H1 (cell line): ENCODE results near the gene SLC39A9. TPM values are rescaled to one million over a fixed set of nuclear protein-coding genes. Genes with fewer than 3 reads are reported as not detected.

Source experiments
- CTCF ChIA-PET: fragments of 300-600 bp; sonication (Branson Sonifier 250); formaldehyde crosslinking; loops from one replicate; lab custom pipeline; 2021; ENCODE audit not compliant: partially characterized antibody; lab: Charles Lee
- POLR2A ChIA-PET: fragments of 300-600 bp; sonication (Branson Sonifier 250); formaldehyde crosslinking; loops from one replicate; lab custom pipeline; 2021; ENCODE audit warnings: inconsistent platforms; ENCODE audit not compliant: partially characterized antibody; lab: Charles Lee
- DNase-seq, 2 experiments: peaks; one replicate each; pipeline versions ENCODE4 v3.0.0 to v3.0.0-alpha.2; 2010 to 2022; ENCODE audit warnings: low spot score in 2 of 2, low read depth in 1 of 2, mixed read lengths in 1 of 2
- FAIRE-seq: peaks from 2 replicates; lab custom pipeline; 2011; peaks lifted over from hg19 to GRCh38; lab: Jason Lieb, UNC
- H2AFZ ChIP-seq: 2 replicates; pipeline ENCODE4 v1.8.1; 2012; ENCODE audit warnings: low read length, inconsistent platforms
- H2AK5ac ChIP-seq: 2 replicates; pipeline ENCODE4 v1.6.1; 2013; ENCODE audit warnings: low read depth, low read length
- H2BK120ac ChIP-seq: replicated peaks from 2 replicates; pipeline ENCODE3; 2013; ENCODE audit warnings: low read depth, low read length, inconsistent platforms
- H2BK12ac ChIP-seq: 2 replicates; pipeline ENCODE4 v1.6.1; 2013; ENCODE audit warnings: low read depth, low read length
- H2BK15ac ChIP-seq: 2 replicates; pipeline ENCODE4 v1.6.1; 2013; ENCODE audit warnings: low read length
- H2BK20ac ChIP-seq: 2 replicates; pipeline ENCODE4 v1.6.1; 2013; ENCODE audit warnings: low read length
- H2BK5ac ChIP-seq: 2 replicates; pipeline ENCODE4 v1.6.1; 2013; ENCODE audit warnings: low read depth, low read length
- H3K14ac ChIP-seq: 2 replicates; pipeline ENCODE4 v1.6.1; 2013; ENCODE audit warnings: inconsistent platforms; ENCODE audit not compliant: insufficient read length
- H3K18ac ChIP-seq: 2 replicates; pipeline ENCODE4 v1.6.1; 2013; ENCODE audit warnings: low read length; ENCODE audit errors: extremely low read depth
- H3K23ac ChIP-seq: 2 replicates; pipeline ENCODE4 v1.6.1; 2013; ENCODE audit warnings: inconsistent platforms; ENCODE audit not compliant: insufficient read length
- H3K23me2 ChIP-seq: 2 replicates; pipeline ENCODE4 v1.6.1; 2013; ENCODE audit warnings: low read depth, low read length
- H3K27ac ChIP-seq: 2 replicates; pipeline ENCODE4 v1.6.1; 2011; ENCODE audit warnings: low read depth, low read length, inconsistent platforms
- H3K27me3 ChIP-seq, 4 experiments: replicated peaks in 1 of 4; 1 replicate in 1 of 4; 2 replicates in 3 of 4; pipeline versions ENCODE4 v1.6.1 to v1.8.1; 2011 to 2013; ENCODE audit warnings: low read length in 3 of 4, mild to moderate bottlenecking in 3 of 4, inconsistent platforms in 2 of 4, mixed read lengths in 2 of 4, moderate library complexity in 1 of 4; ENCODE audit not compliant: control insufficient read depth in 3 of 4, insufficient read depth in 3 of 4; ENCODE audit errors: extremely low read depth in 1 of 4
- H3K36me3 ChIP-seq, 4 experiments: 2 replicates each; pipeline versions ENCODE4 v1.6.1 to v1.8.1; 2011 to 2013; ENCODE audit warnings: mild to moderate bottlenecking in 4 of 4, low read length in 3 of 4, moderate library complexity in 2 of 4, control low read depth in 1 of 4, inconsistent platforms in 1 of 4; ENCODE audit not compliant: insufficient read depth in 4 of 4, control insufficient read depth in 2 of 4
- H3K4ac ChIP-seq: replicated peaks from 2 replicates; pipeline ENCODE3; 2013; ENCODE audit warnings: low read length, low read depth, mixed read lengths, inconsistent platforms; ENCODE audit not compliant: insufficient read length
- H3K4me1 ChIP-seq, 4 experiments: replicated peaks in 1 of 4; 1 replicate in 1 of 4; 2 replicates in 3 of 4; pipeline versions ENCODE4 v1.6.1 to v1.8.1; 2011 to 2013; ENCODE audit warnings: low read length in 3 of 4, inconsistent platforms in 2 of 4, mixed read lengths in 1 of 4; ENCODE audit not compliant: insufficient read depth in 4 of 4, control insufficient read depth in 3 of 4
- H3K4me2 ChIP-seq, 2 experiments: 2 replicates each; pipeline versions ENCODE4 v1.6.1 to v1.8.1; 2011 to 2013; ENCODE audit warnings: low read depth in 2 of 2, low read length in 2 of 2, control low read depth in 1 of 2, inconsistent platforms in 1 of 2, mild to moderate bottlenecking in 1 of 2; ENCODE audit not compliant: insufficient read depth in 1 of 2
- H3K4me3 ChIP-seq, 4 experiments: fragments of 200-600, 300-600 bp in 1 of 4; sonication (generic), shearing (Covaris generic), sonication (Bioruptor Twin) in 1 of 4; 2 replicates each; pipeline versions ENCODE4 v1.5.1 to v1.8.1; 2011 to 2016; ENCODE audit warnings: low read length in 4 of 4, low read depth in 3 of 4, control low read depth in 2 of 4, inconsistent platforms in 2 of 4, mild to moderate bottlenecking in 2 of 4, mixed read lengths in 1 of 4, moderate library complexity in 1 of 4; ENCODE audit not compliant: insufficient read depth in 2 of 4; ENCODE audit errors: extremely low read depth in 1 of 4
- H3K56ac ChIP-seq: replicated peaks from 2 replicates; pipeline ENCODE3; 2013; ENCODE audit warnings: low read depth, mild to moderate bottlenecking, mixed read lengths, low read length, inconsistent platforms; ENCODE audit not compliant: insufficient read length
- H3K79me1 ChIP-seq: 2 replicates; pipeline ENCODE4 v1.6.1; 2013; ENCODE audit warnings: low read depth, low read length, control low read depth
- H3K79me2 ChIP-seq, 2 experiments: 2 replicates each; pipeline versions ENCODE4 v1.6.1 to v1.8.1; 2012 to 2013; ENCODE audit warnings: low read length in 2 of 2, mild to moderate bottlenecking in 2 of 2, inconsistent platforms in 1 of 2; ENCODE audit not compliant: insufficient read depth in 2 of 2, control insufficient read depth in 1 of 2
- H3K9ac ChIP-seq, 4 experiments: replicated peaks in 1 of 4; 1 replicate in 1 of 4; 2 replicates in 3 of 4; pipeline versions ENCODE4 v1.6.1 to v1.8.1; 2011 to 2013; ENCODE audit warnings: low read depth in 3 of 4, low read length in 3 of 4, control low read depth in 2 of 4, mild to moderate bottlenecking in 2 of 4, moderate library complexity in 2 of 4, inconsistent platforms in 1 of 4; ENCODE audit errors: extremely low read depth in 1 of 4
- H3K9me3 ChIP-seq, 2 experiments: 2 replicates each; pipeline versions ENCODE4 v1.6.1 to v1.8.1; 2012 to 2013; ENCODE audit warnings: mild to moderate bottlenecking in 2 of 2, moderate library complexity in 2 of 2, control low read depth in 1 of 2, inconsistent platforms in 1 of 2, low read depth in 1 of 2, low read length in 1 of 2, mixed read lengths in 1 of 2; ENCODE audit not compliant: insufficient read depth in 2 of 2
- H4K20me1 ChIP-seq, 2 experiments: replicated peaks in 1 of 2; 2 replicates each; pipeline versions ENCODE3 to v1.8.1; 2011 to 2013; ENCODE audit warnings: inconsistent platforms in 2 of 2, low read length in 2 of 2, mild to moderate bottlenecking in 1 of 2; ENCODE audit not compliant: insufficient read depth in 2 of 2, control insufficient read depth in 1 of 2
- H4K5ac ChIP-seq: 2 replicates; pipeline ENCODE4 v1.6.1; 2013; ENCODE audit warnings: low read length, low read depth, mixed read lengths, inconsistent platforms; ENCODE audit not compliant: insufficient read length
- H4K8ac ChIP-seq: 2 replicates; pipeline ENCODE4 v1.8.0; 2013; ENCODE audit warnings: mild to moderate bottlenecking, moderate library complexity, low read length, inconsistent platforms; ENCODE audit not compliant: insufficient read depth; ENCODE audit errors: extremely low read depth
- H4K91ac ChIP-seq: replicated peaks from 2 replicates; pipeline ENCODE3; 2013; ENCODE audit warnings: low read length, mixed read lengths, inconsistent platforms; ENCODE audit not compliant: insufficient read length
- CEBPB ChIP-seq: IDR thresholded peaks from 2 replicates; pipeline ENCODE4 v1.6.1; 2012; ENCODE audit warnings: low read depth, low read length
- E2F6 ChIP-seq: IDR thresholded peaks from 2 replicates; pipeline ENCODE4 v1.6.1; 2012; ENCODE audit warnings: inconsistent platforms
- GABPA ChIP-seq: IDR thresholded peaks from 2 replicates; pipeline ENCODE4 v1.6.1; 2011; ENCODE audit warnings: mild to moderate bottlenecking, low read length, moderate library complexity, borderline replicate concordance; ENCODE audit not compliant: insufficient read depth
- MAX ChIP-seq: IDR thresholded peaks from 2 replicates; pipeline ENCODE4 v1.6.1; 2012; ENCODE audit warnings: inconsistent platforms
- TAF1 ChIP-seq: IDR thresholded peaks from 2 replicates; pipeline ENCODE4 v1.6.1; 2011; ENCODE audit warnings: mild to moderate bottlenecking, low read depth, low read length
- WGBS, 2 experiments: shearing (Covaris generic) in 1 of 2; methylation state at CpG; one replicate each; pipeline versions ENCODE4 v1.1.6 to v1.1.7; 2013 to 2015; ENCODE audit warnings: low lambda C conversion rate in 2 of 2, mixed read lengths in 2 of 2, inconsistent platforms in 1 of 2, low coverage in 1 of 2, missing lambda C conversion rate in 1 of 2; ENCODE audit not compliant: insufficient replicate concordance in 2 of 2, insufficient coverage in 1 of 2, insufficient read length in 1 of 2; ENCODE audit errors: extremely low coverage in 1 of 2, missing lambda C conversion rate in 1 of 2; 5-methylcytosine and 5-hydroxymethylcytosine counted together
- polyA plus RNA-seq, 7 experiments: library from polyadenylated mRNA; depleted of rRNA in 3 of 7; stranded (reverse) in 5 of 7; unstranded in 2 of 7; fragments of >200 nt in 5 of 7; fragments of 200-250 nt in 2 of 7; gene quantifications; 1 replicate in 5 of 7; 2 replicates in 1 of 7; 4 replicates in 1 of 7; pipeline versions ENCODE4 v1.2.1 to v1.2.3, GENCODE V29; 2011 to 2013; ENCODE audit warnings: missing spikeins in 2 of 7, mixed read lengths in 2 of 7
- total RNA-seq: library from RNA; stranded (reverse); fragmentation: NEBNext Ultra II Directional; extraction: Animal tissue kit (Norgen Biotek cat#: 25700); gene quantifications from 2 replicates; pipeline ENCODE4 v1.2.1, GENCODE V29; 2021

Gene SLC39A9
- total and polyA plus RNA-seq, 2 of the 8 experiments (the other 6 are each of a cell fraction or from before 2014, with no cell fraction given): 31.0 to 44.2 TPM

GRCh38 chr14:69506241-69506595 lies 107.7 kb downstream of the SLC39A9 start:
- Histone ChIP-seq H2BK20ac (no peak overlapping the region), H2BK120ac (no peak overlapping the region), H4K8ac (no peak overlapping the region), H3K27ac (no peak overlapping the region), H2BK15ac (no peak overlapping the region), H3K23ac (no peak overlapping the region), H3K9ac (no peak overlapping the region), H2AFZ (no peak overlapping the region), H3K18ac (no peak overlapping the region), H3K4me2 (no peak overlapping the region), H4K20me1 (no peaks in the 10 kb centered on the region), H2AK5ac (no peak overlapping the region), H3K14ac (no peak overlapping the region), H3K27me3 (no peaks in the 10 kb centered on the region; a peak in 1 of 7 replicates), H3K79me1 (no peaks in the 10 kb centered on the region), H3K23me2 (no peaks in the 10 kb centered on the region), H3K36me3 (no peaks in the 10 kb centered on the region), H3K4ac (no peak overlapping the region), H4K91ac (no peak overlapping the region), H3K56ac (no peak overlapping the region), H3K79me2 (no peaks in the 10 kb centered on the region), H3K9me3 (no peaks in the 10 kb centered on the region), H2BK12ac (no peak overlapping the region), H2BK5ac (no peak overlapping the region), H3K4me3 (no peak overlapping the region), H3K4me1 (peaks cover 0 to 2% (median 0%) of the 10 kb centered on the region in 4 experiments; a peak in 1 of 7 replicates), H4K5ac (no peak overlapping the region)
- ChIA-PET POLR2A (no interaction called here), CTCF (interaction anchor here (0.9 to 6.3 kb wide), 7 partner anchors 10 to 68 kb away, joined by 3 to 41 read pairs (median 8); partner anchors contain the start of gene CCDC177)
- WGBS, 2 experiments: 86% methylated on average over 1 of the region's 1 CpG; no CpG with 5 or more reads in 1 of the 2 experiments
- FAIRE-seq (no peak), DNase-seq (no peak)
- TF ChIP-seq GABPA (no peak), MAX (no peak), CEBPB (no peak), E2F6 (no peak), TAF1 (no peak)
